GM11168 (cell line): ENCODE measurements around the gene PARK7.

Source experiments
- in situ Hi-C: fragments of 300-500 bp; cut with MboI; formaldehyde crosslinking; loops from one replicate; pipeline ENCODE4 v1.12.0; 2022; ENCODE audit warnings: low sequenced_read_pairs; ENCODE audit not compliant: unreplicated experiment

The PARK7 gene

GRCh38 chr1:8004803-8005573 lies 43.5 kb downstream of the PARK7 start:
- in situ Hi-C loops: no loop called here

- in situ Hi-C loops: no loop called here
Observed at GRCh38 chr1:8006037-8006963, 44.8 kb downstream of the PARK7 start.

- in situ Hi-C loops: no loop called here
Observed at GRCh38 chr1:8009043-8010002, 47.8 kb downstream of the PARK7 start.

GRCh38 chr1:8010080-8010664 lies 48.7 kb downstream of the PARK7 start:
- in situ Hi-C loops: no loop called here

GRCh38 chr1:8011016-8011415 lies 49.5 kb downstream of the PARK7 start:
- in situ Hi-C loops: no loop called here

GRCh38 chr1:8011923-8012858 lies 50.7 kb downstream of the PARK7 start:
- in situ Hi-C loops: no loop called here

GRCh38 chr1:8012955-8013354 lies 51.4 kb downstream of the PARK7 start:
- in situ Hi-C loops: no loop called here

- in situ Hi-C loops: no loop called here
Observed at GRCh38 chr1:8013399-8013798, 51.9 kb downstream of the PARK7 start.

GRCh38 chr1:8013800-8014199 lies 52.3 kb downstream of the PARK7 start:
- in situ Hi-C loops: no loop called here

- in situ Hi-C loops: no loop called here
Observed at GRCh38 chr1:8014381-8014988, 53.0 kb downstream of the PARK7 start.

- in situ Hi-C loops: loop anchor here (5.0 kb wide), 2 partner anchors 292 to 337 kb away; no protein-coding TSS in a partner anchor
Observed at GRCh38 chr1:8015036-8015808, 53.7 kb downstream of the PARK7 start.

GRCh38 chr1:8015809-8016165 lies 54.3 kb downstream of the PARK7 start:
- in situ Hi-C loops: loop anchor here (5.0 kb wide), 2 partner anchors 292 to 337 kb away; no protein-coding TSS in a partner anchor

GRCh38 chr1:8016210-8016894 lies 54.8 kb downstream of the PARK7 start:
- in situ Hi-C loops: loop anchor here (5.0 kb wide), 2 partner anchors 291 to 336 kb away; no protein-coding TSS in a partner anchor

- in situ Hi-C loops: loop anchor here (5.0 kb wide), 2 partner anchors 290 to 335 kb away; no protein-coding TSS in a partner anchor
Observed at GRCh38 chr1:8016895-8017241, 55.4 kb downstream of the PARK7 start.

GRCh38 chr1:8017495-8018197 lies 56.1 kb downstream of the PARK7 start:
- in situ Hi-C loops: loop anchor here (5.0 kb wide), 2 partner anchors 290 to 335 kb away; no protein-coding TSS in a partner anchor
